ENCODE data around the gene TMX4.
"Not testable (repeated sequence)": the region's sequence is repeated elsewhere in the genome, so short reads cannot be mapped to it uniquely, and the experiment has no call there.

The TMX4 gene

DNA sequence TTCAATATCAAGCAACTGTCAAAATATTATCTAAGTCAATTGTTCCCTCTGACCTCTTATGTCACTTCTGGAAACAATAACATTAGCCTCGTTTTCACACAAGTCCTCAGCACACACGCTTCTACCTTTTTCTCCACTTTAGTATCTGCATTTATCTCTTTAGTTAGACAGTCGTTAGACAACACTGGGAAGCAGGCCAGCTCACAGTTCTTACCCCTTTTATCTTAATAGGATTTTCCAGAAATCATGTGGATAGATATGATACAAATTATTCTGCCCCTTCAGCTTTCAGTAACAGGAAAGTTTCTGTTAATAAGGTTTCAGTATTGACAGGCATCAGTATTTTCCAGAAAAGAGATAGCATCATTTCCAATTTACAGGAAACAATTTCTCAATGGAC lies 53.4 kb downstream of the TMX4 start:
- TF ChIP-seq CTCF (IDR thresholded peaks at IDR 0.05; ENCODE audit: insufficient read depth, low read length, poor library complexity, severe bottlenecking), result no peak
- no peaks in the 10 kb centered on the region for H3K27me3 ChIP-seq (replicated peaks; ENCODE audit: control insufficient read depth, insufficient read depth, low read length)
- no peaks in the 10 kb centered on the region for H3K36me3 ChIP-seq (ENCODE audit: control insufficient read depth, insufficient read depth, low read length)
- H3K4me3 ChIP-seq (replicated peaks; ENCODE audit: low read depth, low read length), result no peak overlapping the region
- DNase-seq (ENCODE audit: extremely low read depth, insufficient read length), result no peak

- no peak for TF ChIP-seq CTCF (IDR thresholded peaks at IDR 0.05; ENCODE audit: insufficient read depth, low read length, poor library complexity, severe bottlenecking)
- Histone ChIP-seq H3K36me3 (ENCODE audit: control insufficient read depth, insufficient read depth, low read length) (no peaks in the 10 kb centered on the region), H3K27me3 (replicated peaks; ENCODE audit: control insufficient read depth, insufficient read depth, low read length) (no peaks in the 10 kb centered on the region), H3K4me3 (replicated peaks; ENCODE audit: low read depth, low read length) (no peak overlapping the region)
- no peak for DNase-seq (ENCODE audit: extremely low read depth, insufficient read length)
These were observed 60.1 kb downstream of the TMX4 start for GRCh38 chr20:7959484-7959883.

GRCh38 chr20:7956561-7956960 lies 63.0 kb downstream of the TMX4 start:
- not testable (repeated sequence) for H3K36me3 ChIP-seq (ENCODE audit: control insufficient read depth, insufficient read depth, low read length); H3K4me3 ChIP-seq (replicated peaks; ENCODE audit: low read depth, low read length); DNase-seq (ENCODE audit: extremely low read depth, insufficient read length); H3K27me3 ChIP-seq (replicated peaks; ENCODE audit: control insufficient read depth, insufficient read depth, low read length)

GRCh38 chr20:7950387-7950786 lies 69.2 kb downstream of the TMX4 start:
- no peak for TF ChIP-seq CTCF (IDR thresholded peaks at IDR 0.05; ENCODE audit: insufficient read depth, low read length, poor library complexity, severe bottlenecking)
- H3K27me3 ChIP-seq (replicated peaks; ENCODE audit: control insufficient read depth, insufficient read depth, low read length), result no peaks in the 10 kb centered on the region
- DNase-seq (ENCODE audit: extremely low read depth, insufficient read length), result no peak
- H3K4me3 ChIP-seq (replicated peaks; ENCODE audit: low read depth, low read length), result no peak overlapping the region
- H3K36me3 ChIP-seq (ENCODE audit: control insufficient read depth, insufficient read depth, low read length), result no peaks in the 10 kb centered on the region

DNA sequence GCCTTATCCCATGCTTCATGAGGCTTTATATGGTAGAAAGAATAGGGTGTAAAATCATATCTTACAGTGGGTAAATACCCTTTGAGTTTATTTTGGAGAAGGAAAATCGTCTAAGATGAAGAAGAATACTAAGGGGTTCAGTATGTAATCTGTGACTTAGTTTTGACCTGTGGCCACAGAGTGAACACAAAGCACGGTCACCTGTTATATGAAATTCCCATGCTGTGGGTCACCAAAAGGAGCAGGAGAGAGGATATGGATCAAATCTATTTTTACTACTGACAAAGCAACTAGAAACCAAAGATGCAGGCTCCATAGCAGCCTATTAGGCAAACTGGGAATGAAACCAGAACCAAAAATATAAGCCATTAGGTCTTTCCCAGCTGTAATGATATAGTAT lies 75.7 kb downstream of the TMX4 start:
- Histone ChIP-seq H3K36me3 (ENCODE audit: control insufficient read depth, insufficient read depth, low read length) (no peaks in the 10 kb centered on the region), H3K27me3 (replicated peaks; ENCODE audit: control insufficient read depth, insufficient read depth, low read length) (no peaks in the 10 kb centered on the region), H3K4me3 (replicated peaks; ENCODE audit: low read depth, low read length) (no peak overlapping the region)
- DNase-seq (ENCODE audit: extremely low read depth, insufficient read length), result no peak
- TF ChIP-seq CTCF (IDR thresholded peaks at IDR 0.05; ENCODE audit: insufficient read depth, low read length, poor library complexity, severe bottlenecking), result no peak

GRCh38 chr20:7940341-7940740 lies 79.2 kb downstream of the TMX4 start, which contains the start of gene HAO1:
HAO1 (minus strand) TSS chr20:7940458; CDS start chr20:7940422, 36 bp downstream.
- TF ChIP-seq CTCF (IDR thresholded peaks at IDR 0.05; ENCODE audit: insufficient read depth, low read length, poor library complexity, severe bottlenecking), result no peak
- H3K27me3 ChIP-seq (replicated peaks; ENCODE audit: control insufficient read depth, insufficient read depth, low read length), result no peaks in the 10 kb centered on the region
- H3K4me3 ChIP-seq (replicated peaks; ENCODE audit: low read depth, low read length), result no peak within 1 kb of the TSS
- no peaks in the 10 kb centered on the region for H3K36me3 ChIP-seq (ENCODE audit: control insufficient read depth, insufficient read depth, low read length)
- no peak for DNase-seq (ENCODE audit: extremely low read depth, insufficient read length)

Data from GM06990 (cell line).